ENCODE data around the gene MUC12.

Gene MUC12

GRCh38 chr7:100947792-100948191 lies 21.6 kb upstream of the MUC12 start:
- TF ChIP-seq ZNF274 (IDR thresholded peaks at IDR 0.05; ENCODE audit: low read depth, low read length): no peak
- H3K4me3 ChIP-seq (ENCODE audit: low read length): no peak overlapping the region

GRCh38 chr7:100949227-100949932 lies 20.0 kb upstream of the MUC12 start, which contains the start of gene MUC3A:
Gene MUC3A, plus strand, starts transcription at chr7:100949534. Its CDS starts 91 bp downstream, at chr7:100949625.
- no peak for TF ChIP-seq ZNF274 (IDR thresholded peaks at IDR 0.05; ENCODE audit: low read depth, low read length)

GRCh38 chr7:100949933-100950443 lies 19.4 kb upstream of the MUC12 start:
- TF ChIP-seq ZNF274 (IDR thresholded peaks at IDR 0.05; ENCODE audit: low read depth, low read length): no peak
- H3K4me3 ChIP-seq (ENCODE audit: low read length): no peak overlapping the region

More at GRCh38 chr7:100949227-100949932, 20.0 kb upstream of the MUC12 start, which contains the start of gene MUC3A:
- H3K4me3 ChIP-seq (ENCODE audit: low read length): no peak within 1 kb of the TSS

- no peak for TF ChIP-seq ZNF274 (IDR thresholded peaks at IDR 0.05; ENCODE audit: low read depth, low read length)
- H3K4me3 ChIP-seq (ENCODE audit: low read length): no peak overlapping the region
Observed at GRCh38 chr7:100951172-100951571, 18.2 kb upstream of the MUC12 start.

GRCh38 chr7:100951888-100952560 lies 17.3 kb upstream of the MUC12 start:
- no peak overlapping the region for H3K4me3 ChIP-seq (ENCODE audit: low read length)
- no peak for TF ChIP-seq ZNF274 (IDR thresholded peaks at IDR 0.05; ENCODE audit: low read depth, low read length)

GRCh38 chr7:100952641-100953040 lies 16.7 kb upstream of the MUC12 start:
- TF ChIP-seq ZNF274 (IDR thresholded peaks at IDR 0.05; ENCODE audit: low read depth, low read length): no peak
- no peak overlapping the region for H3K4me3 ChIP-seq (ENCODE audit: low read length)

- no peak for TF ChIP-seq ZNF274 (IDR thresholded peaks at IDR 0.05; ENCODE audit: low read depth, low read length)
Observed at GRCh38 chr7:100957832-100958421, 11.4 kb upstream of the MUC12 start.

GRCh38 chr7:100959894-100960293 lies 9.5 kb upstream of the MUC12 start:
- TF ChIP-seq ZNF274 (IDR thresholded peaks at IDR 0.05; ENCODE audit: low read depth, low read length): no peak

More at GRCh38 chr7:100957832-100958421, 11.4 kb upstream of the MUC12 start:
- H3K4me3 ChIP-seq (ENCODE audit: low read length): no peak overlapping the region

GRCh38 chr7:100962537-100962936 lies 6.8 kb upstream of the MUC12 start:
- no peak for TF ChIP-seq ZNF274 (IDR thresholded peaks at IDR 0.05; ENCODE audit: low read depth, low read length)
- no peak overlapping the region for H3K4me3 ChIP-seq (ENCODE audit: low read length)

More at GRCh38 chr7:100959894-100960293, 9.5 kb upstream of the MUC12 start:
- H3K4me3 ChIP-seq (ENCODE audit: low read length): no peak overlapping the region

GRCh38 chr7:100963386-100963785 lies 6.0 kb upstream of the MUC12 start:
- no peak overlapping the region for H3K4me3 ChIP-seq (ENCODE audit: low read length)
- no peak for TF ChIP-seq ZNF274 (IDR thresholded peaks at IDR 0.05; ENCODE audit: low read depth, low read length)

- no peak for TF ChIP-seq ZNF274 (IDR thresholded peaks at IDR 0.05; ENCODE audit: low read depth, low read length)
- no peak overlapping the region for H3K4me3 ChIP-seq (ENCODE audit: low read length)
Observed at GRCh38 chr7:100963874-100964273, 5.5 kb upstream of the MUC12 start.

GRCh38 chr7:100964630-100965029 lies 4.7 kb upstream of the MUC12 start:
- no peak for TF ChIP-seq ZNF274 (IDR thresholded peaks at IDR 0.05; ENCODE audit: low read depth, low read length)
- H3K4me3 ChIP-seq (ENCODE audit: low read length): no peak overlapping the region

- H3K4me3 ChIP-seq (ENCODE audit: low read length): no peak overlapping the region
- TF ChIP-seq ZNF274 (IDR thresholded peaks at IDR 0.05; ENCODE audit: low read depth, low read length): no peak
Observed at GRCh38 chr7:100965045-100965722, 4.2 kb upstream of the MUC12 start.

All from GM08714 (cell line).